Right renal pelvis (tissue), 4 donors: ENCODE results near the gene CFAP161. TPM values are rescaled to one million over a fixed set of nuclear protein-coding genes. Genes with fewer than 3 reads are reported as not detected.

Experiments used
- DNase-seq, 4 donors: peaks; one replicate each; pipeline ENCODE4 v3.0.0-alpha.2; 2013; ENCODE audit warnings: low read depth in 4 of 4, low spot score in 3 of 4, missing footprints in 1 of 4
- polyA plus RNA-seq, 4 donors: library from polyadenylated mRNA; unstranded; fragments of 120-200 nt; gene quantifications; one replicate each; pipeline ENCODE4 v1.2.1, GENCODE V29; 2013; ENCODE audit not compliant: insufficient read length in 4 of 4

Gene CFAP161
- polyA plus RNA-seq, 4 donors: 0.24 to 0.66 (median 0.47) TPM

GRCh38 chr15:81181220-81181619, 47.1 kb downstream of the CFAP161 start:
- DNase-seq: no peak

DNA sequence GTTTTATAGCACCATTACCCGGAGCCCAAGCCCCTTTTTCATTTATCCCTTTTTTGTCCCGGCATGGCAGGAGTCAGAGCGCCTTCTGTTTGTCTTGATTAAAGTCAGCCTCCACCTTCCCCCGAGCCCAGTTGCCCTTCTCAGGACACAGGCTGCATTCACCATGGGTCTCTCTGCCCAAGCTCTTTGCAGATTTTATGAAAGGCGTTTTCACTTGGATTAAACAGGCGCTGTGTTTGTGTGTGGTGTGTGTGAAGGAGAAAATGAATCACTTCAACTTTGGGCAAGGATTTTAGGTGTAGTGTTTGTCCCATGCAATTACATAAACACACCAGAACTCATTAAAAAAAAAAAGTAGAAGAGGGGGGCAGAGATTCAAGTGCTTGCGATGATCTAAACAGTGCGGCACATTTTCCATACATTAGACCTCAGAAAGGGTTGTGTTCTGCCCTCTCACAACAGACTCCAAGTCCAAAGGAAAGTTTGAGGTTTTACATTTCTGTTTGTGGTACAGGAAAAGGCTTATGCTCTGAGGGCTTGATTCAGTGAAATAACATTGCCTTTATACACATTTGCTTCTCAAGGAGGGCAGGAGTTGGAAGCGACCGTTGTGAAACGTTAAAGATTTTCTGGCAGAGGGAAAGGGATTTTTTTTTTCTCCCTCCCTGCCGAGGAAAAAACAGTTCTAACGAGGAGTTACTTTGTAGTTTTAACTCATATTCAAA, 48.1 kb downstream of the CFAP161 start:
- no peak for DNase-seq

GRCh38 chr15:81182756-81183438, 48.8 kb downstream of the CFAP161 start:
- DNase-seq: no peak

DNA sequence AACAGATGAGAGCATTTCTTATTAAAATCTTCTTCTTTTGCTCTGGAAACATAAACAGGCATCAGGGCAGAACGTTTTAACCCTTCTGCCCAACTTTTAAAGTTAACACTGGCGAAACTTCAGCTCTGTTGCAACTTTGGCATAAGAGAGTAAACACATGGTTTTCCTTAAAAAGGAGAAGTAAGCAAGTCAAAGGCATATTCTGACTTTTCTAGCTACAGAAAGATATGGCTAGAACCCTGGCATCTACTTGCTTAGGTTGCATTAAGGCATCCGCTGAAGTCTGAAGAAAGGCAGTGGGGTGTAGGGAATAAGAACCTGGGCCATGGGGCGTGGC, 49.3 kb downstream of the CFAP161 start:
- no peak for DNase-seq

DNA sequence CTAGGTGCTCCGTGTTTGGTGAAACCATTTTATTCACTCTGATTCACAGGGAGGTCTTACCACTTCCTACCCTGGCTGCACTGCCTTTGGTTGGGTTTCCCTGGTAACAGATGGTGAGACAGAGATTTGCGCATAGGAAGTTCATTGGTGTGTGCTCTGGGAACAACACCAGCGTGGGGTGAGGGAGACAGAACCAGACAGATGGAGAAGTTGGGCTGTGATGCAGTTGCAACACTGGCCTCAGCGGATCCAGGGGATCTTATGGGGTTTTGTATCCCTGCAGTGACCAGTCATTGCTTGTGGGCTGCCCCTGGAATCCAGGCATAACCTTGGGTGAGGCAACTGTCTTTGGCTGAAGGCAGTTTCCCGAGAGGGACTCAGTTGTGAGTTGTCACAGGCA, 50.1 kb downstream of the CFAP161 start:
- no peak for DNase-seq

DNA sequence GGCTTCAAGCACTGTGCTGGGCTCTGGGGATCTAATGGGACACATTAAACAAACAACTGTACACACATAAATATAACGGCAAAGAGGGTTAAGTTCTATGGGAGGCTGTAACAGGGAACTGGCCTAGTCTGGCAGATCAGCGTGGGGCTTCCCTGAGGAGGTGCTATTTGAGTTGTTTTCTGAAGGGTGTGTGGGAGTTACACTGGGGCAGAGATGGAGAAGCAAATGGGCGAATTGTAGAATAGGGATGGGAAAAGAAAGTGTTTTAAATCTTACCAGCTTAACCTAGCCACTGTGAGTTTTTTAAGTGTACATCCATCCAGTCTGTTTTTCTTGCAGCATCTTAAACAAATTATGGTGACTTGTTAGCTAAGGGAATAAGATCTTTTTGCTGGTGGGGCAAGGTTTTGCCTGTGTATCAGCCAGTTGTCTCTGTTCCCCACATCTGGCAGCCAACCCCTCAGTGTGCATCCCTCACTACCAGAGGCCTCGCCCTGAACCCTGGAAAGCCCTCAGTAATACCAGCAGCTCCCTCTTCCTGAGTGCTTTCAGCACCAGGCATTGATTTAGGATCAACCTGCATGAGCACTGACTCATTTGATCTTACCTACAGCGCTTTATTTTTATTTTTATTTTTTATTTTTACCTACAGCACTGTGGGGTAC, 51.7 kb downstream of the CFAP161 start:
- DNase-seq: no peak

GRCh38 chr15:81188354-81188753, 54.3 kb downstream of the CFAP161 start:
- no peak for DNase-seq

GRCh38 chr15:81189583-81190283, 55.7 kb downstream of the CFAP161 start:
- DNase-seq: no peak

DNA sequence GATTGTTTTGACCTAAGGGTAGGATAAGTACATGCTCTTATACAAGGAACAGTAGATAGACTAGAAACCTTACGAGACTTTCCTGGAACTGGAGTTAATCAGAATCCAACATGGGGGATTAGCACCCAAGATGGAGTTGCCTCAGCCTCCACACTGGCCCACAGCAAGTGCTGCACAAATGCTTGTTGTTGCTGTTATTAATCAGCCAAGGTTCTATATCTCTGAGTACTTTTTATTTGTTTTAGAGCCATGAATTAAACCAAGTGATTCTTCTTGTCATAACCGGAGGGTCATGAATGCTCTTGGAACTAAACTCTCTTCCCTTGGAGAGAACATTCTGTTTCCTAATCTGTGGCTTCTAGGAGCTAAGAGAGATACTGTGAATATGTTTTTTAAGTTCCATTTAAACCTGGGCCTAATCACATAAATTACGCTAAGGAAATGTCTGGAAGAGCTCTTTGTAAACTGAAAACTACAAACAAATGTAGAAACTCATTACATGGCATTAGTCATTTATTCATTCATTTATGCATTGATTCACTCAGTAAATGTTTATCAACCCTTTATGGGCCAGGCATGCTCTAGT, 56.9 kb downstream of the CFAP161 start:
- DNase-seq: no peak

GRCh38 chr15:81191701-81192100, 57.6 kb downstream of the CFAP161 start:
- DNase-seq: no peak

GRCh38 chr15:81194723-81195122, 60.7 kb downstream of the CFAP161 start:
- DNase-seq: no peak

DNA sequence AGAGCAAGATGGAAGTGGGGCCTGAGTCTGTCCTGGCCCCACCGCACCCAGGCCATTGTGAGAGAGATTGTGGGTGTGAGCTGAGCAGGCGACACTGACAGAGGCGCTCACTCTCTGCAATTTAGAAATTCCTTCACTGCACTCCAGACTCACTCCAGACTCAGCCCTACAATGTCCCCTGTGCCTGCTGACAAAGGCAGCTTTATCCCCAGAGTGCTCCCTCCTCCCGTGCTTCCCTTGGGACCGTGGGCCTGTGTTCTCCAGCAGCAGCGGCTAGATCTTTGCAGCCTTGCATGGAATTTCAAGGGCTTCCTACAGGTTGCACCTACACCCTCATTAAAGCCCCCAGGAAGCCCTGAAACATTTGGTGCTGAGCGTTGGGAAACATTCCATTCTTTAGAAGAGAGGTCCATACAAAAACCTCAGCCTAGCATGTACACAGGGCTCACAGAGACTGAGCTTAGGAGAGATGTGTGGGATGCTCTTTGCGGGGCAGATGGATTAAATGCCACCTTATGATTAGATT, 61.3 kb downstream of the CFAP161 start:
- DNase-seq: no peak

DNA sequence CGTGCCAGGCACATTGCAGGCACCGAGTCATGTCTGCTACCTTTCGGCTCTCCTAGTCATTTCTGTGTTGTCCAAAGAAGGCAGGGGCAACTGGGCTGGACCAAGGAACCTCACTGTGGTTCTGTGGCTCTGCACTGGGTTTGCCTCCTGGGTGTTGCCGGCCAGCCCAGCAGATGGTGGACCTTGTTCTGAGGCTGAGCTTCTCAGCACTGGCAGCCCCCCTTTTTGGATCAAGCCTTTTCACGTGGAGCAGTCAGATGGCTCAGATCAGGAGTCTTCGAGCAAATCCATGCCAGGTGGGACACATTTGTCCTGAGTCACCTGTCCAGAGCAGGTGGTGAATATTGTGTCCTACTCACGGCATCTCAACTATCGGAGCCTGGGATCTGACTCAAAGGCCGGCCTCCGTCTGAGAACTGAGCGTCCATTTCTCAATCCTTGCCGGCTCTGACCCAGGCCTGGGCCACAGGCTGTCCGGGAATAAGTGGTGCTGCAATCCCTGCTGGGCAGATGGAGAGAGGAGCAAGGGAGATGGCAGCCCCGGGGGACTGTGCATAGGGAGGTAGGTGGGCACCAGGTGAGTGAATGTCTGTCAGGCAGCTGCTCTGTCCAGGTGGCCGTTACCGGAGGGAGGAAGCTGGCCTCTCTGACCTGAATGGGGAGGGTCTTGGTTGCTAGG, 62.6 kb downstream of the CFAP161 start, which contains the start of gene IL16:
TSS of gene IL16 (plus strand) at position 304 of the 679 bp plus-strand sequence. CDS start 28,521 bp downstream, outside the sequence.
- no peak for DNase-seq

DNA sequence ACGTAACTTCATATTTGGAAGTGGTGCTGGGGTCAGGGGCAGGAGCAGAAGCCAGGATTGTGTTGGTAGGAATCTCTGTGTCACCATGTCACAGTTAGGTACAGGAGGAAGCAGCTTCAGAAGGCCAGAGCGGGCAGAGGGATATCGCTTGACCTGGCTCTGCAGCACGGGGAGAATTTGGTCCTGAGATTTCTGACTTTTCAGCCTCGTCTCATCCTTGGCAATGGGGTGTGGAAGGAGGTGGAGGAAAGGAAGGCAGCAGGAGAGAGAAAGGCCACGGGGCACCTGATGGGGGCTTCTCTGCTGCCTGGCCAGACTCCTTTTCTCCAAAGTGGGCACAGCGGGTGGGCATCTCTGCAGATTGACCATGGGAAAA, 63.2 kb downstream of the CFAP161 start:
- no peak for DNase-seq

GRCh38 chr15:81197688-81198281, 63.7 kb downstream of the CFAP161 start:
- DNase-seq: no peak

Other genes starting within 250 kb of the CFAP161 start
- gene MESD, start 144.5 kb upstream of the CFAP161 start, polyA plus RNA-seq: 10 to 100 TPM; 42.2 to 44.0 (median 43.5) TPM
- 10 to 100 TPM in 1 of 4 donors, 1 to 10 TPM in 3; 8.1 to 11.7 (median 8.6) TPM for gene TLNRD1, start 133.3 kb upstream of the CFAP161 start, polyA plus RNA-seq
- gene IL16, start 62.6 kb downstream of the CFAP161 start, polyA plus RNA-seq: 1 to 10 TPM; 5.1 to 6.3 (median 5.8) TPM
- gene STARD5, start 189.9 kb downstream of the CFAP161 start, polyA plus RNA-seq: 1 to 10 TPM; 2.8 to 6.9 (median 3.9) TPM
- gene TMC3, start 239.9 kb downstream of the CFAP161 start, polyA plus RNA-seq: under 1 TPM; 0.10 to 0.20 (median 0.13) TPM